GM19467 (cell line): ENCODE data around the gene GALK1.

Experiments used
- ATAC-seq: cut with Tn5 transposase; IDR thresholded peaks from one replicate; pipeline ENCODE4 v1.9.1; 2021; ENCODE audit warnings: mild to moderate bottlenecking, moderate library complexity; ENCODE audit not compliant: unreplicated experiment

The GALK1 gene

DNA sequence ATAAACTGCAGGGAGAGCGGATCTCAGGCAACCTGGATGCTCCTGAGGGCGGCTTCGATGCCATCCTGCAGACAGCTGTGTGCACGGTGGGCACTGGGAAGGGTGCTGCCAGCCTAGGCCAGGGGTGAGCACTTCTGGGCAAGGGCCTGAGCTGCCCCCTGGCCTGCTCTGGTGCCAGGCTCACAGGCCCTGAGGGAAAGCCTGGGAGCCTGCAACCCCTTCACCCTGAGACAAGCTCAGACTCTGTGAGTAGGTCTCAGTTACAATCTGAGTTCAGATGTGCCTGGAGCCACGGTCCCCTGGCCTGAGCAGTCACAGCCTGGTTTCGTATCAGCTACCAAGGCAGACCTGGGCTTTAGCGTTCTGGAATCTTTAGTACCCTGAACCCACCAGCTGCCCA lies 35.6 kb downstream of the GALK1 start:
- ATAC-seq = no peak

DNA sequence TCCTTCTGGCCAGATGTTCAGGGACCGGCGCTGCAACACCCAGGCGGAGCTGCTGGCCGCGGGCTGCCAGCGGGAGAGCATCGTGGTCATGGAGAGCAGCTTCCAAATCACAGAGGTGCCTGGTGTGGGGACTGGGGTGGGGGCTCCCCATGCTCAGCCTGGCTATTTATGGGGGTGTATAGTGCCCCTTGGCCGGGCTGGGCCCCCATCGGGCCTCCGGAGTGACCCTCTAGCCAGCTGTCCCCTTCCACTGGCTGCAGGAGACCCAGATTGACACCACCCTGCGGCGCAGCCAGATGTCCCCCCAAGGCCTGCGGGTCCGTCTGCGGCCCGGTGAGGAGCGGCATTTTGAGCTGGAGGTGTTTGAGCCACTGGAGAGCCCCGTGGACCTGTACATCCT lies 37.6 kb downstream of the GALK1 start:
- no peak for ATAC-seq

DNA sequence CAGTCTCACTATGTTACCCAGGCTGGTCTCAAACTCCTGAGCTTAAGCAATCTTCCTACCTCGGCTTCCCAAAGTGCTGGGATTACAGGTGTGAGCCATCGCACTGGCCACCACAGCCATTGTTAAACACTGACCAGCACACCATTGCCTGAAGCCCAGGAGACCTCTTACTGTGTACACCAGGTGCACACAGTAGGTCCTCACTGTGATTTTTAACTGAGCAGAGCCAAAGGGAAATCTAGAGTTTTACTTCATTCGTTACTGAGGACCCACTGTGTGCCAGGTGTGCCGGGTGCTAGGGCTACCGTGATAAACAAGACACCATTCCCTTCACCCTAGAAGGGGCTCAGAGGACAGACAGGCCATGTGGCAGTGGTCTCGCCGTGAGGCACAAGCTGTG lies 39.5 kb downstream of the GALK1 start:
- no peak for ATAC-seq

DNA sequence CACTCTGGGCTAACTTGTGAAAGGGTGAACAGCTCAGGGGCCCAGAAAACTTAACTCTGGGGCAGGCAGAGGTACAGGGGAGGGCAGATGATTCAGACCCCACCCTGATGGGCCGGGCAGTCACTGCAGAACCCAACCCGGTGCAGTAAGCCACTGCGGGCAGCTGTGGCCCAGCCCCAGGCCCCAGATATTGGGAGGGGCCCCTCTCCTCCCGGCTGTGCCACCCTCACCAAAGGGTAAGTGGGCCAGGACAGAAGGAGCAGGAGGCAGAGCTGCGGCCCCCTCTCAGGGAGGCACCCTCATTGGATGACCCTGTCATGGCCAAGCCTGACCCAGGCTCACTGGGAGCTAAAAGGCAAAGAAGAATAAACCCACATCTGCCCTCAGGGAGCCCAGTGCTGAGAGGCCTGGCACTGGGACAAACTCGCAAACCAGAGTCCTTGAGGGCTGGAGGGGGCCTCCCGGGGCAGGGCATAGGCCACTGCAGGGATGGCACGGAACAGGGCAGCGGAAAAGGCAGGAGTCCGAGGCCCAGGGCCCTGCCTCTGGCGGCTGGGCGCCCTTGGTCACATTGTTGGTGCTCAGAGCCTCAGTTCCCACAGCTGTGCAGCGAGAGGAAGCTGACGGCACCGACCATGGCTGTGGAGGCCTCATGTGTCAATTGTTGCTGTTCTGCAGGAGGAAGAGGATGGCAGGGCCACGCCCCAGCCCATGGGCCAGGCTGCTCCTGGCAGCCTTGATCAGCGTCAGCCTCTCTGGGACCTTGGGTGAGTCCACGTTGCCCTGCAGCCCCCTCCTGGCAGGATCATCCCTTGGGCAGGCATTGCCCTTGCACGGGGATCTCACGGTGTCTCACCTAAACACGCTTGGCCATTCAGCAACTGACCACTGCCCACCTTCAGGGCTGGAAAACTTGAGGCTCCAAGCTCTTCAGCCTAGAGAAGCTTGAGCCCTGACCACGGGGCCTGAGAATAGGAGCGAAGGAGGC lies 40.7 kb downstream of the GALK1 start:
- ATAC-seq = no peak

DNA sequence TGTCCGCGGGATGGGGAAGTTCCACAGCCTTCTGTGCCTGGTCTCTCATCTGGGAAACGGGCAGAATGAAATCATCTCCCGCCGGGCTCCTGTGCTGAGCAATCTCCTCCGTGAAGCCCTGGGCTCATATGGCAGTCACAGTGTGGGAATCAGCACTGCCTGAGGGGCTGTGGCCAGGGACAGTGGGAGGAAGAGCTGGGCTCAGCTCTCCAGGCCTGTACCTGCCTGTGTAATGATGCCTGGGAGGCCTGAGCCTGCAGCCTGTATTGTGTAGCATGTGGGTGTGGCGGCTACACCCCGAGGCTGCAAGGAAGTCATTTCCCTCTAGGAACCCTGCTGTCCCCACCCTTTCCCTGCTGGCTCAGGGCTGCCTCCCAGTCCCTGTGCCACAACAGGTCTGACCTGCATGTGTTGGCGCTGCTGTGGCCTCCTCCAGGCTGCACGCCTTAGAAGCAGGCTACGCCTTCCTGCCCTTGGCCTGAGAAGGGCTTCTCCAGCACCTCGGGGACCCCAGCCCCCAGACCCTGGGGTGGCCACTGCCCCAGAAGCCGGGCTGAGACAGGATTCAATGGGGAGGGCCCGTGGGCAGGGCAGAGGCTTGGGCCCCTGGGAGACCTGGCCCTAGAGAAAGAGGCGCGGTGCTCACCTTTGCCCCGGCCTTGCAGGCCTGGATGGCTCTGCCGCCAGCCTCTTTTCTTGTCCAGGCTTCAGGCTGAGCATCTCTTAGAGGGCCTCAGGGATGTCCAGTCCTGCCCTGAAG lies 41.6 kb downstream of the GALK1 start:
- no peak for ATAC-seq

DNA sequence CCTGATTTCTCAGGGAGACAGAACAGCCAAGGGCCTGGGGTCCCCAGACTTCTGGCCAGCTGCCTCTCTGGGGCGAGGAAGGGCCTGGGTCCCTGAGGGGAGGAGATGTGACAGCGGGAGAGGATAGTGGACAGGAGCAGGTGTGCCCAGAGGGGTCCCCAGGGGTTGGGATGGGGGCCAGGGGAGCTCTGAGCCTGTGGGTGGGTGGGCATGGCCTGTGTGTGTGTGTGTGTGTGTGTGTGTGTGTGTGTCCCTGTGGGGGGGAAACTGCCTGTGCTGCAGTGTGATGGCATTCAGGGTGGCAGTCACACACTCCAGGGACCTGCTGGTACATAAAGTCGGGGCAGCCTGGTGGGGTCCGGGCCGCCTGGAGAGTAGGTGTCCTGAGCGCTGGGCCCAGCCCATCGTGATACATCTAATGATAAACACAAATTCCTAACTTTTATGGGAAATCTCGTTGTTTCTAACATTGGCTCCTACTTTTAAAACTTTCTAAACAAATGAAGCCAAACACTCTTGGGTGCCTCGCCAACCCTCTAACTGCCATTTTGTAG lies 42.4 kb downstream of the GALK1 start:
- no peak for ATAC-seq

DNA sequence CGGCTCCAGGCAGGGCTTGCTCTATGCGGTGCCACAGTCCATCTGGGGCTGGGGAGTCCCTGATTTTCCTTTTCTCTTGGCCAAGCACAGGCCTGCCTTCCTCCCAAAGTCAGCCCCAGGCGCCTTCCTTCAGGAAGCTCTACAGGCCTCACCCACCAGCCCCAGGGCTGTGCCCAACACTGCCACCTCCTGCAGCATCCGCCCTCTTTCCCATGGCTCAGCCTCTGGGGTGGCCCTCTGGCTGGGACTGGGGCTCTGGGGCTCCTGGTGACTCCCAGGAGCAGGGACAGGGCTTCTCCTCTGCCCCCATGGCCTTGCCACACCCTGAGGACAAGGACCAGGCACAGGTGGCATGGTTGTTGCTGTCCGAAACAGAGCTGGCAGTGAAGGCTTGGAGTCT lies 42.9 kb downstream of the GALK1 start:
- no peak for ATAC-seq

DNA sequence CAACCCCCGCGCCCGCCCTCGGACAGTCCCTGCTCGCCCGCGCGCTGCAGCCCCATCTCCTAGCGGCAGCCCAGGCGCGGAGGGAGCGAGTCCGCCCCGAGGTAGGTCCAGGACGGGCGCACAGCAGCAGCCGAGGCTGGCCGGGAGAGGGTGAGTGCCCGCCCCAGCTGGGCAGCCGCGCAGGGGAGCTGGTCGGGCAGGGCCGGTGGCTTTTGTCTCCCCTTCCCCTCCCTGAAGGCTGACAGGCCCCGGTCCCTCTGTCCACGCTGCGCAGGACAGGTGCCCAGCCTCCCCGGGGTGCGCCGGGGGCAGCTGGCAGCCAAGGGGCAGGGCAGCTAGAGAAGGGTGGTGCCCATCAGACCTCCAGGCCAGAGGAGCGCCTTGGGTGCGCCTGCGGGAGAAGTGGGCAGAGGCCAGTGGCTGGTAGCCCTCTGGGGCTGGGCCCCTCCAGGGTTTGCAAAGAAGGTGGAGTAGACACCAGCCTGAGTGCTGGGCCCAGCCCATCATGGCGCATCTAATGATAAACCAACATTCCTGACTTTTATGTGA lies 43.5 kb downstream of the GALK1 start:
- no peak for ATAC-seq

DNA sequence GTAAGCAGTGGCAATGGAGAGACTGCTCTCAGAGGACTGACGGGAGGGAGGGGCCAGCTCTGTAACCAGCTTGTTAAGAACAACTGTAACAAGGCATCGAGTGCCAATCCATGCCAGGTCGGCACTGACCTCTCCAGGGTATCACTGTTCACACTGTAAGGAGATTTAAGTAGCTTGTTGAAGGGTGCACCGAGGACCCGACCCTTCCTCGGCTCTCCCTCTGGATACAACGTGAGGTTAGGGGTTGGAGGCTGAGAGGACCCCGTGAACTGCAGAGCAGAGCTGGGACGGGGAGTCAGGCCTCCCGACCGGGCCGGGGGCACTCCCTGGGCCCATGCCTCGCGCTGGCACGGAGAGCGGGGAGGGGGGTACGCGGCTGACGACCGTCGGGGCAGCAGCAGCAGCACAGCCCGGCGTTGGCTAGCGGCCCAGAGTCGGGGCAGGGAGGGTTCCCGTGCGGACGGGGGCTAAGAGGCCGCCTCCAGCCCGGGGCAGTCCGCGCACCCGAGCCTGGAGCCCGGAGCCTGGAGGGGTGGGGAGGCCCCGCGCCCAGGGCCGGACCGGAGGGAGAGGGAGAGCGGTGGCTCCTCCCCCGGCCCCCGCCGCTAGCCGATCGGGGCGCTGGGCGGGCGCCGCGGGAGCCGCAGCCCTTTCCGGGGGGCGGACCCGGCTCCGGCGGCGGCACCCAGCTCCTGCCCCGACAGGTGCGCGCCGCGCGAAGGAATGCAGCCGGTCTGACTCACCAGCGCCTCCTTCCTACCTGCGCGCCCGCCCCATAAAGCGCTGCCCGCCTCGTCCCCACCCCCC lies 44.1 kb downstream of the GALK1 start, which contains the start of gene ITGB4:
ITGB4 (plus strand) TSS at position 804 of the 807 bp plus-strand sequence. CDS start 3,245 bp downstream, outside the sequence.
- no peak for ATAC-seq

DNA sequence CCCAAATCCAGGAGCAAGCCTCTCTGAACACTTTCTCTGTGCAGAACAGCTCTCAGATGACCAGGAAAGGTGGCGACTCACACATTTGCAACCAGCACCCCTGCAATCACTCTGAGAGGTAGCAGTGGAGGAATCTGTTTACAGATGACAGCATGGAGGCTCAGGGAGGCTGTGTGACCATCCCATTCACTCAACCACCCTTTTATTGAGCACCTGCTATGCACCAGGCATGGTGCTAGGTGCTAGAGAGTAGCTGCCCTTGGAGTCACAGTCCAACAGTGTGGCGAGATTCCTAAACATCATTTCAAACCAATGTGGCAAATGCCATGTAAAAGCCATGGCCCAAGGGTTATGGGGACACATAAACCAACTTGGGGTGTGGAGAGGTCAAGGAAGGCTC lies 45.3 kb downstream of the GALK1 start:
- ATAC-seq = no peak

DNA sequence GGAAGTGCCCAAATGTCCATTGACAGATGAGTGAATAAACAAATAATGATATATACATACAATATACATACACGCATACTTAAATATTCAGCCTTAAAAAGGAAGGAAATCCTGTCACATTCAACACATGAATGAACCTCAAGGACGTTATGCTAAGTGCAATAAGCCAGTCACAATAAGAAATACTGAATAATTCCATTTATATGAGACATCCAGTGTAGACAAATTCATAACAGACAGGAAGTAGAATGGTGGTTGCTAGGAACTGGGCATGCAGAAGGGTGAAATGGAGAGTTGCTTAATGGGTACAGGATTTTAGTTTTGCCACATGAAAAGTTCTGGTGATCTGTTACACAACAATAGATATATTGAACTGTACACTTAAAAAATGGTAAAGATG lies 52.5 kb downstream of the GALK1 start:
- ATAC-seq = no peak
